G401.6 (cell line): ENCODE measurements around the gene LAPTM4A.

Experiments
- FAIRE-seq: peaks from 2 replicates; lab custom pipeline; 2012; peaks lifted over from hg19 to GRCh38; lab: Jason Lieb, UNC

Gene LAPTM4A

GRCh38 chr2:20019747-20020146 lies 31.7 kb downstream of the LAPTM4A start:
- no peak for FAIRE-seq

DNA sequence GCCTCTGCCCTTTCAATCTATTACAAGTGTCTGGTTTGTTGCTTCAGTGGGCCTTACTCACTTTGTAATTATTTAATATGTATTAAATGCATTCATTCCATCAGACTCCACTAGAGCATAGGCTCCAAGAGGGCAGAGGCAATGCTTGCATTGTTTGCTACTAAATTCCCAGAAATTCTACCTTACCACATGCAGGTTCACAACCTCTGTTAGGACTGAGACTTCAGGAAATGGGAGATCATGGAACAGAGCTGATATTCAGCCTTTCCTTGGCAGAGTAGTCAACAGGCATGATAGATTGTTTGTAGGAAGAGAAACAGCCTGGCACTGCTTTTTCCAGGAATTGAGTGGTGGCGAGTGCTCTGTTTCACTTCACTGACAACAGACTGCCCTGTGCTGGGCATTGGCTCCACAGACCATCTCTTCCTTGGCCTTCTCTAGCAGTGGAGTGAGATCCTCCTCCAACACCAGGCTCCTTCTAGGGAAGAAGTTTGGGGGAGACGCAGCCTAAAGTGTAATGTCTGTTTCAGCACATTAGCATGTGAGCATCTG lies 32.8 kb downstream of the LAPTM4A start:
- no peak for FAIRE-seq

GRCh38 chr2:20016346-20016745 lies 35.1 kb downstream of the LAPTM4A start:
- FAIRE-seq, result no peak

- FAIRE-seq, result peak; percentile 30
Measured at GRCh38 chr2:20015482-20016083, 35.8 kb downstream of the LAPTM4A start.

- no peak for FAIRE-seq
Measured at GRCh38 chr2:20013126-20013849, 38.1 kb downstream of the LAPTM4A start.

DNA sequence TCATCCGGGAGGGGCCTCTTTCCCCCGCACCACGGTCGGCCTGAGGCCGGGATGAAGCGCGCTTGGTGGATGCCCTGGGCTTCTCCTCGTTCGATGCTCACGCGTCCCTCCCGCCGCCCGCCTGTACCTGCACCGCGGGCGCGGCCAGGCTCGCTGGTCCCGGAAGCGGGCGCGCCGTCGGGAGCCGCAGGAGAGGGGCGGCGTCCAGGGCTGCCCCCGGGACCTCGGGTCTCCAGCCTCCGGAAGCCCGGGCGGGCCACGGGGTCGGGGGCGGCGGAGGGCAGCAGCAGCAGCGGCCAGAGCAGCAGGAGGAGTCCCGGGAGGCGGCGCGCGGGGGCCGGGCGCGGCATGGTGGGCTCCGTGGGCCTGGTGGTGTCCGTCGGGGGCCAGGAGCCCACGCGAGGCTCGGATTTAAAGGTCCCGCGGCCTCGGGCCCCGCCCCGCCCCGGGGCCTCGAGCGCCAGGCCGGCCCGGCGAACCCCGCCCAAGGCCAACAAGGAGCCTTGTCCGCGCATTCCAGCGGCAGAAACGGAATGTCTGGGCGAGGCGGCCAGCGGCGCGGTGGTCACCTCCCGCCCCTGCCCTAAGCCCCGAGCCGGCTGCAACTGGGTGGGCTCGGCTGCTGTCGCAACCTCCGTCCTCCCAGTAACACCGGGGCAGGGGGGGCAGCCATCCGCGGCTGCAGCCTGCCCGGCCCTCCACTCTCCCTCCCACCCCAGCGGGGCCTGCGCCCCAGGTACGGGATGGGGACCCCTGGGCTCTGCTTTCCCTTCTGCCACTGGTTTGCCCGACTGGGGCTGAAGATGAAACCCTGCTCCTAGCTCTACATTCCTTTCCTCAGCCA lies 38.9 kb downstream of the LAPTM4A start, which contains the start of gene MATN3:
TSS of gene MATN3 (minus strand) at position 387 of the 844 bp plus-strand sequence. CDS start at position 350, 37 bp downstream.
- no peak for FAIRE-seq

- FAIRE-seq, result no peak
Measured at GRCh38 chr2:20012032-20012281, 39.5 kb downstream of the LAPTM4A start.

GRCh38 chr2:20011276-20012031 lies 40.0 kb downstream of the LAPTM4A start:
- FAIRE-seq, result no peak

GRCh38 chr2:20008703-20009102 lies 42.7 kb downstream of the LAPTM4A start:
- no peak for FAIRE-seq

DNA sequence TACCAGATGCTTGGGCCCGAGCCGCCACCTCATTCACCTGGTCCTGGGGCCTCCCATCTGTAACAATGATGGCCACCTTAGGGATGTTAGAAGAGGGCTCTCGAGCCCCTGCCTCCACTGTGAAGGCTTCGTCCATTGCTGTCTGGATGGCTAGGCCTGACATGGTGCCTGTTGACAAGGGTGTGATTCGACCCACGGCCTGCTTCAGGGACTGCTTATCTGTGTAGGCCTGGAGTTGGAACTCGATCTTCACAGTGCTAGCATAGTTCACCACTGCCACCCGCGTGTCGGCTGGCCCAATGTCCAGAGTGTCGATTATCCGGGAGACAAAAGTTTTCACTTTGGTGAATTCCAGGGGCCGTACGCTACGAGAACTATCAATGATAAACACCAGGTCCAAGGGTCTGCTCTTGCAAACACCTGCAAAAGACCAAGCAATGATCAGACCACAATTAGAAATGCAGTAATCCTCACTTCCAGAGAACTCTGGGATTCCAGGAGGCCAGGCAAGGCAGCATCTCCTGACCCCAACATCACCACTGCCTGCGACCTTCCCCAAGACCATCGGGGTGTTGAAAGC lies 45.4 kb downstream of the LAPTM4A start:
- no peak for FAIRE-seq

DNA sequence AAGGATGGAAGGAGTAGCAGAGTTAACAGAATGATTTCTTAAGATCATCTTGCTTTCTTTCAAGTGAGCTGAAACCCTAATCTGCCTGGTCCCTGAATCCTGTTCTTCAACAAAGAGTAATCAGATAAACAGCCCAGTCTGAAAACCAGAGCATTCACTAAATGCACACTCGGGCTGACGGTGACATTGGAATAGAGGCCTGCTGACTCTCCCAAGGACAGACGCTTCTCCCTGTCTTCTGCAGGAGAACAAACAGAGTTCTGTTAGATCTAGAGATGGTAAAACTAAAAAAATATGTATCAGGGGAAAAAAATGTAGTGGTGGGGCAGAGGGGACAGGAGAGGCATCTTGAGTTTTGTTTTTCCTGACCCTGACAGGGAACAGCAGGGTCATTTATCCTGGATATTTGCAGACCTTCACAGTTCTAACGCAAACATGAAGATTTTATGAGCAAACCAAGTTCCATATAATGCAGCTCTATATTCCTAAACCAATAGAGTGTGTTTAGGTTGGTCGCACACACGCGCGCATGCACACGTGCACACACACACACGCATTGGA lies 46.3 kb downstream of the LAPTM4A start:
- FAIRE-seq, result no peak

GRCh38 chr2:20001361-20001863 lies 50.0 kb downstream of the LAPTM4A start:
- FAIRE-seq, result no peak

- FAIRE-seq, result no peak
Measured at GRCh38 chr2:19993731-19994130, 57.7 kb downstream of the LAPTM4A start.

DNA sequence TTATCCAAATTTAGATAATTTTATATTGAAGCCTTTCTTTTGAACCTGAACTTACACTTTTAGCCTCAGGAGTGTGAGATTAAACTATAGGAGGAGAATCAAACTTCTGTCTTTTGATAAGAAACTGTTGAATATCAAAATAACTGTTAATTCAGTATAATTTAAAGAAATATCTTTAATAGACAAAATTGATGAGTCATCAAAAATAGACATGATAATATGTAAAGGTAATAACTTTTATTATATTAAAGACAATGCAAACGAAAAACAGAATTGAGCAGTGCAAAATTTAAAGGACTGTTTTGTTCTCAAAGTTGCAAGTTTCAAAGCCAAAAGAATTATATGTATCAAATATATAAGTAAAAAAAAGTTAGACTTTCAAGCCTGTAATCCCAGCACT lies 59.5 kb downstream of the LAPTM4A start:
- FAIRE-seq, result peak; percentile 53

DNA sequence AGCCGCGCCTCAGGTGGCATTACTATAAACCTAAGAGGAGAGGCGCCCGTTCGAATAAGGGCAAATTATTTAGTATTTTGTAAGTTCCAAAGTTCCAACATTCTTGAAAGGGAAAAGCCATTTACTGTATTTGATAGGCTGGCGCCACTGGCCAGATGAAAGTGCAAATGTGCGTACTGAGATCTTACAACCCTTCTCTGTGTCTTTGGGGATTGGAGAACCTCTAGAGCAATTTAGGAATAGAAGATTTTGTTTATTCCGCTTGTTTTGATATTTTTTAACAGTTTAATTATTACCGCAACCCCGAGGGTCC lies 61.1 kb downstream of the LAPTM4A start:
- FAIRE-seq, result no peak

DNA sequence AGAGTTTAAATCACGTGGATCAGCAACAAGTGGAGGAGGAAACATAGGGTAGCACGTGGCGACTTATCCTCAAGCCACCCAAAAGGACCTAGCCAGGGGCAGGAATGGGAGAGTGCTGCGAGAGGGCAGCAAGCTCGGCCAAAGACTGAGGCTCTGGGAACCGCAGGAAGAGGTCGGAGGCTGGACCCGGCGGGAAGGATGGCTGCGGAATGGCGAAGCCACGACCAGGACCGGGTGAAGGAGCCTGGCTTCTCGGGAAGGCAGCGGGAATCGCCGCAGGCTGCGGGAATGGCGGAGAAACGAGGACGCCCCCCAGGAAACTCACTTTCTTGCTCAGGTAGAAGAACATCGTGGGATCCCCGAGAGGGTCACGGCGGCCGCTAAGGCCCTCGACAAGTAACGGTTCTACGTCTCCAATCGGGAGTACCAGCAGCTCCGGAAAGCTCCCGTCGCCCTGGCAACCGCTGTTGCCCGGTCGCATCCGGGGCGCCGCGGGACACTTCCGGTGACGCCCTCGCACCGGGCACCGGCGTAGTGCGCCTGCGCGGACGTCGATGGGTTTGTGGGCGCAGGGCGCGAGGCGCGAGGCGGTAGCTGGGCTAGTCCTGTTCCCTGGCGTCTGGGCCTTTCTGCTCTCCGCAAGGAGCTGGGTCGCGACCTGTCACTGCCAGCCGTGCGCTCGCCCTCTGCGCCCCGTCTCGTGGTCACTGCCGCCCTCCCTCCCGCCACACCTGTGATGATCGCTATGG lies 61.6 kb downstream of the LAPTM4A start, which contains the start of gene WDR35:
TSS of gene WDR35 (minus strand) at position 439 of the 749 bp plus-strand sequence. CDS start at position 349, 90 bp downstream.
- peak; percentile 72 for FAIRE-seq

DNA sequence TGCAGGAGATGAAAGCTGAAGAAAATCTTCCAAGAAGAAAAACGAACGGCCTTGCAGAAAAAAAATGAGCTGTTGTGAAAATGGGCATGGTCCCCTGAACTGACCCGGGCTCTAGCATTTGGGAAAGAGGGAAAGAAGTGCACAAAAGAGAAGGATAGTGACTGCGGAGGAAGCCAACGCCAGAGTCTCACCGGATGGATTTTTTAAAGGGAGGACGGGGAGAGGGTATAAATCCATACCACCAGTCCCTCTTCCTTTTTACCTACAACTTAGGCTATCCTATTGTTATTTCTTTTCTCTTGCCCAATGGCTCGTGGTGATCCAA lies 62.1 kb downstream of the LAPTM4A start:
- FAIRE-seq, result no peak

DNA sequence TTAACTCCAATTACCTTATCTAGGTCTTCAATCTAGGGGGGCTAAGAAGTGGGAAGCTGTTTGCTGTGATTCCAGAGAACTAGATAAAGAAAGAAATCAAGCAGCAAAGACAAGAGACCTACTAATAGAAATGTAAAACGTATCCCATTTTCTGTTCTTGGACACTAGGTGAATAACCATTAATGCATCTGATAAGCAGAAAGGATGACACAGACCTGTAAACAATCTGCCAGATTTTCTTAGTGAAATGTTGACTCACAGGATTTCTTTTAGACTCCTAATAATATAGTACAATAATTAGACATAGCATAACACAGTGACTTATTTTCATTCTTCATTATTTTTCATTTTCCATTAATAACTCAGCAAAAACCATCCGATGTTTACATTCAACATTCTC lies 62.8 kb downstream of the LAPTM4A start:
- no peak for FAIRE-seq

GRCh38 chr2:19987936-19988335 lies 63.5 kb downstream of the LAPTM4A start:
- FAIRE-seq, result no peak
